ENCODE measurements around the gene LAMC1.
A peak's percentile ranks its signal among the peaks of the same experiment; 100 is the strongest.

Gene LAMC1

DNA sequence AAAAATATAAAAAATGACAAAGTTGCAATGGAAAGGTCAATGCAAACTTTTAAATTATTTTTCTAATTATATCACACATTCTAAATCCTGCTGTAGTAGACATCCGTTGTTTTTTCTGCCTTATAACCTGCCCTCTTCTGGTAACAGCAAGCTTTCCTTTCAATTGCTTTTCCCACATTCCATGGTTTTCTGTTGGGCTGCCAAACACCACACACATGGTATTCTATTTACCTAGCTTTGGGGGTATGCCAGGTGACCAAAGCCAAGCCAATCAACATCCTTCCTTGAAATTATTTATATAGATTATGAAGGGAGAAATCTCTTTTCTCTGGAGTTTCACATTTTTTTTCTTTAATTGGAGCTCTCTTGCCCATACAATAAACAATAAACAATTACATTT lies 3.4 kb upstream of the LAMC1 start:
- DNase-seq (ENCODE audit: low read depth in 4 of 4, low spot score in 1 of 4): no peak

DNA sequence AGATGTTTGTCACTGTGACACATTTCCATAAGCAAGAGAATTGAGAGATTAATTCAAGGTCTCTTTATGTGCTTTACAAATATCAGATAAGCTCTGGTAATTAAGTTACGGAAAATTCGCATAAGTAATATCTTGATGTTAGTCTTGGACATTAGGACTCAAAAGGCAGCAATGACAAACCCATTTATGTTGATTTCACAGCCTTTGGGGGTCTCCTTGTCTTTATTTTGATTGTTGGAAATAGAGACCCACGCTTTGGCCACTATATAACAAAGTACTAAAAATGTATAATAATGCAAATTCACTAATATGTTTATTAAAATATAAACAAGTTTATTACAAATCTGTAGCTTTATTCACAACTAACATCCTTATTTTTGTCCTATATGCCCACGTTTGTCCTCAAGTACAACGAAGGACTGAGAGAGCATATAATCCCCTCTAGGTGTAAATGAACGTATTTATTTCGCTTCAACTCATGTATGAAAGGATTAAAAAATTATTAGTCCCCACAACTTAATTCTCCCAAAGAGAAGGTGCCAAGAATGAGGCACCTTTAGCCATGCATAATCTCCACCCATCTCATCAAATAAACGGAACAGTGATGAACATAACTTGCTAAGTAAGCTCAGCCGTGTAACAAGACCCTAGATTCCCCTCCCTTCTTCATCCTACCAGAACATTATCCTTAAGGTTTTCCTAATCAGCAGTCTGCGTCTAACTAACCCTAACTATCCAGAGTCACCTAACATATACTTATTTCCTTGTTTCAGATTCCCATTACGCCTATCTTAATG lies 1.6 kb upstream of the LAMC1 start:
- DNase-seq (ENCODE audit: low read depth in 4 of 4, low spot score in 1 of 4): no peak

DNA sequence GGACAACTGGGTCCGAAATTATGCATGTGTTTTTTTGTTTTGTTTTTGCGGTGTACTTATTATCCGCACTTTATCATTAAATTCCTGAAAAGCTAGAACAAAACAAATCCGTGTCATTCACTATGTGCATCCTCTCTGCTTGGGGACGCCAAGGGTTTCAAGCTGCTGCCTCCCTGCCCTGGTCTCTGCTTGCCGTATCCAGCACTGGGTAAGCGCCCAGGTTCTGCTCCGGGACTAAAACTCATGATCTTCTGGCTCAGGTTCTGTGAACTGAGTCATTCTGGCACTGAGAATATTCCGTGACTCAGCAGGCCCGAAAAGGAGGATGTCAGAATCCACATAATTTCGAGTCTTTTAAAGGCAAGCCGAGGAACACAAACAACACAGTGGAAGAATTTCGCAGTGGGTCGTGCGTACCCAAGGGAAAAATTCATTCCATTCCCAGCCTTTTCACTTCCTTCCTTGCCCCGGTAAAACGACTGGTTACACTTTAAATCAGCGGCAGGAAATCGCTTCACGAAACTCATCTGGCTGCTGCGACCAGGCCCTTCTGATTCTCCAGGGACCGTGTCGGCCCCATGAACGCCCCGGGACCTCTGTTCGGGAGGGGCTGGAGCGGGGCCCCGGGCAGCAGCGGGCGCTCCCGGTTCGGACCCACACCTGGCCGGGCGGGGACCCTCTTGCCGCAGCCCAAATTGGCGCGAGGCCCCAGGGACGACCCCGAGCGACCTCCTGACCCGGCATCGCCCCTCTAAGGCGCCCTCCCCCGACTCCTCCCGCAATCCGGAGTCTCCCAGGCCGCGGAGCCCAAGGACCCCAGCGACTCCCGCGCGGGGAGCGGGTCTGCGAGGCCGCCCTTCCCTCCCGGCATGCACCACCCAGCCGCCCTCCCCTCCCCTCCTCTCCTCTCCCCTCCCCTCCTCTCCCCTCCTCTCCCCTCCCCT lies 746 bp upstream of the LAMC1 start:
- DNase-seq (ENCODE audit: low read depth in 4 of 4, low spot score in 1 of 4): peak in 2 of 4 experiments; percentile 25 to 26

DNA sequence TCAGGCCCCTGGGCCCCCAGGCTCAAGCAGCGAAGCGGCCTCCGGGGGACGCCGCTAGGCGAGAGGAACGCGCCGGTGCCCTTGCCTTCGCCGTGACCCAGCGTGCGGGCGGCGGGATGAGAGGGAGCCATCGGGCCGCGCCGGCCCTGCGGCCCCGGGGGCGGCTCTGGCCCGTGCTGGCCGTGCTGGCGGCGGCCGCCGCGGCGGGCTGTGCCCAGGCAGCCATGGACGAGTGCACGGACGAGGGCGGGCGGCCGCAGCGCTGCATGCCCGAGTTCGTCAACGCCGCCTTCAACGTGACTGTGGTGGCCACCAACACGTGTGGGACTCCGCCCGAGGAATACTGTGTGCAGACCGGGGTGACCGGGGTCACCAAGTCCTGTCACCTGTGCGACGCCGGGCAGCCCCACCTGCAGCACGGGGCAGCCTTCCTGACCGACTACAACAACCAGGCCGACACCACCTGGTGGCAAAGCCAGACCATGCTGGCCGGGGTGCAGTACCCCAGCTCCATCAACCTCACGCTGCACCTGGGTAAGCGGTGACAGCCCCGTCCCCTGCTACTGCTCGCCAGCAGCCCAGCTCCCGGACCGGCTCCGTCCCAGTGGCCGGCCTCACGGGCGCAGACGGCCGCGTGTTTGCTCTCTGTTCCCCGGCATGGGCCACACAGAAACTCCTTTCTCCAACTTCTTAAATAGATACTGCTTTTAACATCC lies 539 bp downstream of the LAMC1 start:
- peak in 1 of 4 experiments; percentile 18 for DNase-seq (ENCODE audit: low read depth in 4 of 4, low spot score in 1 of 4)

DNA sequence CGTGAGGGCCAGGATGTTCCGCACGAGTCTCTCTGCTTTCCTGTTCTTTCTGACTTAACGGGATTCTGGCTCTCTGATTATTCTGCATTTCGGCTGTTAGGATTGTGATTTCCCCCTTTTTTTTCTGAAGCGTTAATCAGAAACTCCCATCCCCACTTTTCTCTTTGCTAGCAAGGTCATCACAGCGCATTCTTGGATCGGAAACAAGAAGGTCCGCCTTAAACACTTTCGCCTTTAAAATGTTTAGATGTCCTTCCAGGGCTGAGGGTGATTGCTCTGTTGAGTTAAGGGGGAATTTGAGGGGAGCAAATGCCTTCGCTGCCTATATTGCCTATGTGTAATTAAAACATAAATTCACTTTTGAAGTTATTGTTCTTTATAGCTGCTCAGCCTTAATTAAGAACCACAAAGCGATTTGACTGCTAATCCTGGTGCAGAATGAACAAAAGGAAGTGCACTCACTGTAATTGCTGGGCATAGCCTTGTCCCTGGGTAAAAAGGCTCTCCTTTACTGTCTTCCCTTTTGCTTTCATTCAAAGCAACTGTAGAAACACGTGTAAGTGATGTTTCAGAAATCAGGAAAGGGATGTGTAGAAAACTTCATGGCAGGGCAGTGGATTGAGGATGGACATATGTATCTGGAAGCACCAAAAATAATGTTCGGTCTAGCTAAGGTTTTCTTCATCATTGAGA lies 1.2 kb downstream of the LAMC1 start:
- no peak for DNase-seq (ENCODE audit: low read depth in 4 of 4, low spot score in 1 of 4)

DNA sequence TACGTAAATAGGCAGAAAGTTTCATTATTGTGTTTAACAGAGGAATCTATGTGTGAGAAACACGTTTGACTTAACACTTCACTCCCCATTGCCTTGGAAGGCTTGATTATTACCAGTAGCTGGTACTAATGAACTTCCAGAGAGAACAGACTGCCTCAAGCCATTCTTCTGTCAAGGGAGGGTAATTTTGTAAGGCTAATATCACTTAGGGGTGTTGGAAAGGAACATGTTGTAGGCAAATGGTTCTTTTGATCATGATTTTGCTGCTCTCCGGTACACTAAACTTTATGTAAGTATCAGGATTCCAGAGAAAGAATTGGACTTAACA lies 1.8 kb downstream of the LAMC1 start:
- no peak for DNase-seq (ENCODE audit: low read depth in 4 of 4, low spot score in 1 of 4)

DNA sequence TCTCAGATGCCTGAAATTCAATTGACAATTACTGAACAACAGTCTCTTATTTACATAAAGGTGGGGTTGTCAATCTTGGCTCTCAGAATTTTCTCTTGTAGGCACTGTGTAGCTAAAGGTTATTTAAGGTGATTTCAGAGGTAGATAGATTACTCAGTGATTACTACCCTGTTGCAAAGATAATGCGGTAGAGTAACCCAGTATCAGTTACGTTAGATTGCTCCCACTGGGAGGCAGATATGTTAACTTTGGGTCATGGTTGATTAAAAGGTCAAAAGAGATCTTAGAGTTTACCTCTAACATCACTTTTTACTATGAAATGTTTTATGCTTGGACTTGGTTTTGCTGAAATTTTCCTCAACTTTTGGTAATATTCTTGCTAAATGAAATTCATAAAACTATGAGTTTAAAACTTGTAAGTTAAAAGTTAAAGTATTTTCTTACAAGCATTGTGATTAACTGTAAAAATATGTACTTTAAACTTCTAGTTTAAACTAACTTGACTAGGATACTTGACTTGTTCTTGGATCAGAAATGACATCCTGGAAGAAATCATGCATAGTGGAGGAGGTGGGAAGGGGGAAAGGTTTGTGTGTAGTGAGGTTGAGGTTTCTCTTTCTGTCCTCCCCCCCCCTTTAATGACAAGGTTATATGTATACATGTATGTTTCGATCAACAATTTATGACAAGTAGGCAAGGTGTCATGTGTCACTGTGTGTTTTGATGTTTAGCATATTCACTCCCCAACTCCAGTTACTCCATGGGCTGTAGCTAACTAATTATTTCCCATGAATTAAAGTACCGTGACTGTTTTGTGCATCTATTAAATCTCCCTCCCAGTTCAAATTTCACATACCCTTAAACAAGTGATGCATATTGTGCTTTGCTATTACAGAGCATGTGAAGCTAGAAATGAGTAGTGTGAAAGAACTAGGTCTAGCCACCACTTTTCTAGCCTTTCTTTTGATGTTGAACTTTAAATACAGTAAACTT lies 2.9 kb downstream of the LAMC1 start:
- no peak for DNase-seq (ENCODE audit: low read depth in 4 of 4, low spot score in 1 of 4)

DNA sequence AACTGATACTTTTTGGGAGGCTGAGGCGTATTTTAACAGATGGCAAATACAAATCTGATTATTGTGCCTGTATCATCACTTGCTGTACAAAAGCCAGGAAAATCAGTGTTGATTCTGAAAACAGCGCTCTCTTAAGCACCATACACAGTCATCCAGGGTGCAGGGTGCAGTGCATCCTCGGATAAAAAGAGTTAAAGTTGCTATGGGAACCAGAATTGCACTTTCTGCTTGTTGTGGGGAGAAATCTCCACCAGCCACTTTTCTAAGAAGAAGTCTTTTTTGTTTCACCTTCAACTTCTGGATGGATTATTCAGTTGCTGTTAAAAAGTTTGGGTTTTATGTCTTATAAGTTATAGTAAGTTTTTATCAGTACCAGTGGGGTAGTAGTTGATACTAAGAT lies 3.8 kb downstream of the LAMC1 start:
- no peak for DNase-seq (ENCODE audit: low read depth in 4 of 4, low spot score in 1 of 4)

DNA sequence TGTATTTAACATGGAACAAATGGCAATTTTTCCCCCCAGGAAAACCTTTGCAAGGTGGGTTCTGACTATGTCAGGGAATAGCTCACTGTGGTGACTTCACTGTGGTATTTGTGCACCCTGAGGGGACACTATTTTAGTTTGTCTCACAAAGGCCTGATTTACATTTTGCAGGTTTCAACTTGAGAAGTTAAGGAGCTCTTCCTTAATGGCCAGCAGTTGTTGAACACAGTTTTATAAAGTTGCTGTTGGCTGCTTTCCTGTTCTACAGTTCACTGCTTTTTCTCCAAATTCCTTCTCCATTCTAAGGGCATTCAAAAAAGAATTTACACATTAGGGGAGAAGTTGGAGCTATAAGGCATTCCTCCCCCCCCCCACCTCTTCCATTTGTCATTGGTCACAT lies 4.6 kb downstream of the LAMC1 start:
- no peak for DNase-seq (ENCODE audit: low read depth in 4 of 4, low spot score in 1 of 4)

DNA sequence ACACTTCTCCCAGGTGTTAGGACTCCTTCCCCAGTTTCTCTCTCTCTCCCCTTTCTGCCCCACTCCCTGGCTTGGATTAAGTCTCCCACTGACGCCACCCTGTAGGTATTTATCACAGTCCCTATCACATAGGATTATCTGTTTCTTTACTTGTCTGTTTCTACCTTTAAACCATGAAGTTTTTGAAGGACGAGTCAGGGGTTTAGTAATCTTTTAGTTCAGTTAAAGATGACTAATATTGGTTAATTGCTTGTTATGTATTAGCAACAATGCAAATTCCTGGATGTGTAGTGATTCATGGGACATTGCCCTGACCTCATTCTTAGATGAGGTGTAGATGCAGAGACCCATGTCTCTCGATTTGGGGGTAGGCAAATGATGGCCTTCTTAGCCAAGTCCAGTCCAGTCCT lies 6.4 kb downstream of the LAMC1 start:
- DNase-seq (ENCODE audit: low read depth in 4 of 4, low spot score in 1 of 4): no peak

DNA sequence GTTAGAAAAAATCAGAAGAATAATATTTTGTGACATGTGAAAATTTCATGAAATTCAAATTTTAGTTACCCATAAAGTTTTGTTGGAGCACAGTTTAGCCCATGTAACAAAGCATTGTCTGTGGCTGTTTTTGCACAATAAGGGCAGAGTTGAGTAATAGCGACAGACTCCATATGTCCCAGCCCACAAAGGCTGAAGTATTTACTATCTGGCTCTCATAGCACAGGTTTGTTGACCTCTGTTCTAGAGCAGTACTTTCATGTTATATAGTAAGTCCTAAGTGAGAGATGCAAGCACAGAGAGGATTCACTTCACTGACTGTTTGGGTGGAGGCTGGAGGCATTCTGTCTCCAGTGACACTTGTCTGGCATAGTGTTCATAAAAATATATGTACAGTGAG lies 6.8 kb downstream of the LAMC1 start:
- no peak for DNase-seq (ENCODE audit: low read depth in 4 of 4, low spot score in 1 of 4)

DNA sequence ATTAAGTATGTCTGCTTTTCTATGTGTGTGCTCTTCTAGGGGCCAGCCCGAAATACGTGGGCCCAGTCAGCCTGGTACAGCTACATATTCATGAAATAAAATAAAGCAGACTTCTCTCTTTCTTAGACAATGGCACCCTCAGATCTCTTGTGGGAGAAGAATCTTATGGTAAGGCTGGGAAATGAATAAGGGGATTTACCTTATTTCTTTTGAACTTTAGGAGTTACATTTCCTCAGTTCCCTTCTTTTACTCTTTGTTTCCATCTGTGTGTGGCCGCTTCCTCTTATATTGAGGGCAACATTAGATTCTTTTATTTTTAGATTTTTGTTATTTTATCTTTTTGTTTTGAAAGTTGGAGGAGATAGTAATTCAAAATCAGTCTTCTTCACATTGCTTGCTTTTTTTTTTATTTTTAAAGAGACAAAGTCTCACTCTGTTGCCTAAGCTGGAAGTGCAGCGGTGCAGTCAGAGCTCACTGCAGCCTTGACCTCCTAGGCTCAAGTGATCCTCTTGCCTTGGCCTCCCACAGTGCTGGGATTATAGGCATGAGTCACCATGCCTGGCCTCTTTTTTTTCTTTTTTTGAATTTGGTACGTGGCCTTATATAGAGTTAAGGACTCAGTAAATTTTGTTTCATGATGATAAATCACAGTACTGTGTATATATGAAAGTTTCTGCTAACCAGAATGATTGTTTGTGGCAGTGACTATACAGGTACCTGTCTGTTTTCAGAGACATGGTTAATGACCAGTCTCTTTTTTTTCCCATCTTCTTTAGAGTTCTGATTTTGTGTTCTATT lies 9.1 kb downstream of the LAMC1 start:
- no peak for DNase-seq (ENCODE audit: low read depth in 4 of 4, low spot score in 1 of 4)

DNA sequence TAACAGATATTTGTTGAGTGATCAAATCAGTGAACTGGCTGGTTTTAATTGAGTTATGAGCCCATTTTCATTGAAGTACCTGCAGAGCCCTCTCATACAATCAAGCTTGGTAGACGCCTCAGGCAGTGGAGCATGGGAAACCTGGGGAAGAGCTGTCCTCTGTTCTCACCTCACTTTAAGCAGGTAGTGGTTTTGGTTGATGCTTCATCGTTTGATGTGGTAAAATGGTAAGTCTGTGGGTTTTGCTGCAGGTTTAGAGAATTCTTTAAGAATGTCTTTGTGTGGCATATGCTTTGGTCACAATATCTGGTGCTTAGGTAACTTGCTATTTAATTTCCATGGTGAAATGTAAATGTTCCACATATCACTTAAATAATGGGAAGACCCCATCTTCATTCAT lies 10.0 kb downstream of the LAMC1 start:
- no peak for DNase-seq (ENCODE audit: low read depth in 4 of 4, low spot score in 1 of 4)

DNA sequence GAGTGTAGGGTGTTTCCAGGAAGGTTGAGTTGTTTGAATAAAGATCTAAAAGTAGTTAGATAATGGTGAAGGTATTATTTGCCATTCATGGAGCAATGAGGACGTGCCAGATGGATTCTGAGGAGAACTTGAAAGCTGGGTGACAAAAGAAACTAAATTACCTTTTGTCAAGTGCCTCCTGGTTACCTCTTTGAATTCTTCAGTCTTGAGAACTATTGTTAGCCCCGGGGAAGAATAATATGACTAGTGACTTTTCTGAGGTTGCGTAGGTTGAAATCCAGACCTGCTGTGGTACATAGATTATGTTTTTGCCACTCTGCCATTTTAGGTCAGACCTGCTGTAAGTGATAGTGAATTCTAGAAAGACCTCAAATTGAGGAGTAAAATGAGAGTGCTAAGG lies 11.5 kb downstream of the LAMC1 start:
- DNase-seq (ENCODE audit: low read depth in 4 of 4, low spot score in 1 of 4): no peak

DNA sequence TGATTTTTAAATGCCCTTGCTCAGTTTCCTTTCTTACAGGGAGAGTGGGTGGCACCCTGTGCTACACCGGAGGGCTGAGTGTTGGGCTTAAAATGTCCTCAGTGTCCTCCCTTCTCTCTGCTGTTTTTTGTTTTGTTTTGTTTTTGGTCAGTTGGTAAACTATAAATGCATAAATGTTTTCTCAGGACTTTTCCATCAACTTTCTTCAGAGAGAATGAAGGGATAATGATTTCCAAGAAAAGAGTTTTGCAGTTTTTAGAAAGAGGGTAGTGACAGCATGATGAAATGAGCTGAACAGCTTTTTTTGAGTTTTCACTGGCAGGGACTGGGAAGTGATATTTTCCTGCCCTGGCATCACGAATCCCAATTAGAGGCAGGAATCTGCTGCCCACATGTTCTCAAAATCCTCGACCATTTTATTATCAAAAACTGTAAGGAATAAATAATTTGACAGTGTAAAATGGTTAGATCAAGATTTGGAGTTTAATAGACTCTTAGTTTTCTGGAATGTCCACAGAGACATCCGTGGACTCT lies 15.2 kb downstream of the LAMC1 start:
- no peak for DNase-seq (ENCODE audit: low read depth in 4 of 4, low spot score in 1 of 4)

DNA sequence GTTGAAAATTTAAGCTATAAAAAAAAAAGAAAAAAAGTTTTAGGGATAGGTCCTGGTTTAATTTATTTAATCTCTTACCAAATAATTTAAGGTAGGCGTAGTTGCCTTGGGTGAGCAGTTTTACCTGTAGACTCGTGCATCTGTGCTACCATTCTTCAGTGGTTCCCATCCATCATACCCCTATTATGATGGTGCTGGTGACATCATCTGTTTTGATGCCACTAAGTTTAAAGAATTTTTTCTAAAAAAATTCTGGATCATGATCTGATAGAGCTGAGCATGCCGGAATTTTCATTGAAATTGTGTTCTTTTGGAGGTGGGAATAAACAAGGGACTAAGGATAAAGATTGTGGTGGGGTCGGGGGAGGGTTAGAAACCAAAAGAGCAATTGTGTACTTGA lies 15.7 kb downstream of the LAMC1 start:
- no peak for DNase-seq (ENCODE audit: low read depth in 4 of 4, low spot score in 1 of 4)

DNA sequence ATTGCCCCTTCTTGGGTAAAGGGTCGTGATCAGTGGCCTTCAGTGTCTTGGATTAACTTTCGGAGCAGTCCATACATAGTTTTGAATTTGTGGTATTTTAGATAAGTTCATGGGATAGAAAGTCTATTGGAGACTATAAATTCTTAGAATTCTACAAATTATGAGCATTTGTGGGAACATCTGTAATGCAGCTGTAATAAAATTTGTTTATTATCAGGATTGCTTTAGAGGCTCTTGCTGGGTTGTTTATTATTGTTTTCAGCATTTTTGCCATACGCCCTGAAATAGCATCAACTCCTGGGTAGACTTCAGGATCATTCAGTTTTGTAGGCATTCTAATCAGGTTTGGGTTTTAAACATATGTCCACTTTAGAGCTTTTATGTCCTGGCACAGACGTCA lies 16.1 kb downstream of the LAMC1 start:
- DNase-seq (ENCODE audit: low read depth in 4 of 4, low spot score in 1 of 4): no peak

DNA sequence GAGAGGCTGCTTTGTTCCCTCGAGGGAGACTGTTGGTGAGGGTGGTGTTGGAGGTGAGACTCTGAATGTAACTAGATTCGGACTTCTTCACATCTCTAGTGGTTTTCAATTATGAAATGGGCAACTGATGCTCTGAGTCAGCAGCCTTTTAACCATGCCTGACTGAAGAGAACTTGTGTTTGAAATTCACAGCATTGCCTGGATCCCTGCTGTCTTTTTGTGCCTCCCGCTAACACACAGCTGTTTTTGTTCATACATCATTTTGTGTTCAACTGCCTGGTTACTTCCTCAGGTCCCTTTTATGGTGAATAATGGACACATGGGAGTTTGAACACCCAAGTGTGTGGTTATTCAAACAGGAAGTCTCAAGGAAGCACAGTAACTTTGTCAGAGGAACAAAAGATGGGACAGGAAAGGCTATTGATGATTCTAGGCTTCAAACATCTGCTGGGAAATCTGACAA lies 16.8 kb downstream of the LAMC1 start:
- no peak for DNase-seq (ENCODE audit: low read depth in 4 of 4, low spot score in 1 of 4)

DNA sequence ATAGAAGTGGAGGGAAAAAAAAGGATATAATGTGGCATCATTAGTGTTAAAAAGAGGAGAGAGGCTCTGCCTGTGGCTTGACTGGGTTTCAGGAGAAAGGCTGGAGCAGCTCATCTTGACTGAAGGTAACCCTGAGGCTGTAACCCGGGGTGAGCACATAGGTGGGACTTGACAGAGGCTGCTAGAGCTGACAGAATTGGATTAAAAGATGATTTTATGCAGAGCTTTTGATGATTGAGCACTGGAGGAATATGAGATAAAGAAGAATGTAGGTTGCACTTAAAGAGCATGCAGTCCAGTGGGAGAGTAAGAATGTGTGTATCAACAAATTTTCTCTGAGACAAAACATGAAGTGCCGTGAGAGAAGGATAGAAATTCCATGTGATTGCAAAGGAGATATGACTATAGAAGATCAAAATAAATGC lies 17.3 kb downstream of the LAMC1 start:
- no peak for DNase-seq (ENCODE audit: low read depth in 4 of 4, low spot score in 1 of 4)
